ENCODE results near the gene PSMD14. TPM values are rescaled to one million over a fixed set of nuclear protein-coding genes. Genes with fewer than 3 reads are reported as not detected.

Gene PSMD14
- total RNA-seq, 4 donors from 2014 or later: 29.9 to 59.2 (median 36.1) TPM

GRCh38 chr2:161415987-161416707 is 107.9 kb downstream of the PSMD14 start, which contains the start of gene TBR1:
TBR1 (plus strand) TSS chr2:161416297; CDS start chr2:161416411, 114 bp downstream.
- no peak for ATAC-seq (ENCODE audit: low FRiP score)

GRCh38 chr2:161416708-161417437 is 108.6 kb downstream of the PSMD14 start:
- TF ChIP-seq CTCF (IDR thresholded peaks at IDR 0.05): no peak
- ATAC-seq (ENCODE audit: low FRiP score) (no peak), DNase-seq (ENCODE audit: low spot score) (no peak)

More at GRCh38 chr2:161415987-161416707, 107.9 kb downstream of the PSMD14 start, which contains the start of gene TBR1:
- DNase-seq (ENCODE audit: low spot score): no peak
- no peak for TF ChIP-seq CTCF (IDR thresholded peaks at IDR 0.05)

DNA sequence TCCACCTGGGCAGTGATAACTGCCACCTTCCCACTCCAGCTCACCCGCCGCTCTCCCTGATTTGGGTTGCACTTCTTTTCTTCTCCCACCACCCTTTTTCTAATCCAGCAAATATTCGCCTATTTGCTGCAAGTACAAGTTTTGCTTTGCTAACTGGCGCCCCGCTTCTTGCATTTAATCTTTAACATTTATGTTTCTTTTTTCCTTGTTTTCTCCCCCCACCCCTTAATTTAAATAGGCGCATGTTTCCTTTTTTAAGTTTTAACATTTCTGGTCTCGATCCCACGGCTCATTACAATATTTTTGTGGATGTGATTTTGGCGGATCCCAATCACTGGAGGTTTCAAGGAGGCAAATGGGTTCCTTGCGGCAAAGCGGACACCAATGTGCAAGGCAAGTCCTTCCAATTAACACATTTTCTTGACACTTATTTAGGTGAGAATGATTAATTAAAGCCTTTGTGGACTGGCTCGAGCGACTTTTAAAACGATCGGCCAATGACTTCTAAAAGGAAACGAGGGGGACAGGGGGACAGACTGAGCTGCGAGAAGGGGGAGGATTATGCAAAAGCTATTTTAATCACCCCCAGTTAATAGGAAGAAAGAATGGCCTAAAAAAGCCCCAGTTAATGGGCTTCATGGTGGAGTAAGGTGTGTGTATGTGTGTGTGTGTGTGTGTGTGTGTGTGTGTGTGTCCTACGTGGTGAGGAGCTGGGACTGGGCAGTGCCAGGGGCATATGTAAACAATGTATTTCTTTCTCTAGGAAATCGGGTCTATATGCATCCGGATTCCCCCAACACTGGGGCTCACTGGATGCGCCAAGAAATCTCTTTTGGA is 109.4 kb downstream of the PSMD14 start:
- DNase-seq (ENCODE audit: low spot score) (no peak), ATAC-seq (ENCODE audit: low FRiP score) (no peak)
- TF ChIP-seq CTCF (IDR thresholded peaks at IDR 0.05): no peak

GRCh38 chr2:161418275-161418714 is 110.1 kb downstream of the PSMD14 start:
- no peak for TF ChIP-seq CTCF (IDR thresholded peaks at IDR 0.05)
- DNase-seq (ENCODE audit: low spot score): no peak
- ATAC-seq (ENCODE audit: low FRiP score): no peak

DNA sequence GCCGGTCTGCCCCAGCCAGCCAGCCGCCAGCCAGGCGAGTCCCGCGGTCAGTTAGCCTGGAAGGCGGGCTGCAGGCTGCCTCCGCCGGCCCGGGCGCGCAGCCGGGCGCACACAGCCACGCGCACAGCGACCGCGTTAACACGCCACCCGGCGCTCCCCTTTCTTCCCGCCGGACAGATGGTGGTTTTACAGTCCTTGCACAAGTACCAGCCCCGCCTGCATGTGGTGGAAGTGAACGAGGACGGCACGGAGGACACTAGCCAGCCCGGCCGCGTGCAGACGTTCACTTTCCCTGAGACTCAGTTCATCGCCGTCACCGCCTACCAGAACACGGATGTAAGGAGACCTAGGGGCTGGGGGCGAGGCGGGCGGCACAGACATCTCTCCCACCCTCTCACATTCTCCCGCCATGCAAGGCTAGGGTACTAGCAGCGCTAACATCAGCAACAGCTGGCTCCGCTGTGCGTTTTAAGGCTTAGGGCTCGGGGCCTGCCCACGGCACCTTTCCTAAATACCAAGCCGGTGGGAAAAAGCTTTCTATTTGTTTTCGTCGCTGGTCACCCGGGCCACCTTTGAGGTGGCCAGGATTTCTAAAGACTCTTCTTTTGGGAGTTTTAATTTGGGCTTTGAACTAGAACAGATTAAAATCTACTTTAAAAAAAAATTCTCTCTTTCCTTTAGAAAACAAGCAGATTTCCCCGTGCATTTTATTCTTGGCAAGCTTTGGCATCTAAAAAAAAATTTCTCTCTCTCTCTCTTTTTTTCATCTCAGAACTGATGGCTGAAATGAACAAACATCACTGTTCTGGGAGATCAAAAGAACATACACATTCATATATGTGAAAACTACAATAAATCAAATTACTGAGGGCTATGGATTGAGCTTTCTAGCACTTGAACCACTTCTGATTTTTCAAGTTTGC is 110.8 kb downstream of the PSMD14 start:
- no peak for TF ChIP-seq CTCF (IDR thresholded peaks at IDR 0.05)
- ATAC-seq (ENCODE audit: low FRiP score) (no peak), DNase-seq (ENCODE audit: low spot score) (no peak)

DNA sequence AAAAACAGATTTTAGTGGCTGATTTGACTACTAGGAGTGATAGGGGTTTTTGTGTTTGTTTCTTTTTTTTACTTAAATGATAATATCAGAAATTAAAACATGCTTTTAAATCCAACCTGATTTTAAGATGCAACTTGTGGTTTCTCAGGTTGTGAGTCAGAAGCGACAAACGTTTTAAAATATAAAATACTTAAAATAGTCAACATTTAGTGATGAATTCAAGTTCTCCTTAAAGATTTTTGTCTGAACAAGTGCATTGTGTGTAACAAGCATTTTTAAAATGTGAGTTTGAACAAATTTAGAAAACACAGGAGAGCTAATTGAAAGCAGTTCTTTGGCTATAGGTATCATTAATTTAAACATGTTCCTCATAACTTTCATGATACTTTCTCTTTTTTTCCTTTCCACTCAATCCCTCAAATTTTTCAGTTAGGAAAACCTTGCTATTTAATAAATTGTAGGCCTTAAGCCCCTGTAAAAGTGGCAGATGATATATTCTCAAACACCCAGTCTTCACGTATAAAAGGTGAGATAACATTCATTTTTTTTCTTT is 111.5 kb downstream of the PSMD14 start:
- no peak for DNase-seq (ENCODE audit: low spot score)
- no peak for TF ChIP-seq CTCF (IDR thresholded peaks at IDR 0.05)
- no peak for ATAC-seq (ENCODE audit: low FRiP score)
